ENCODE results near the gene KRTCAP2.

DNA sequence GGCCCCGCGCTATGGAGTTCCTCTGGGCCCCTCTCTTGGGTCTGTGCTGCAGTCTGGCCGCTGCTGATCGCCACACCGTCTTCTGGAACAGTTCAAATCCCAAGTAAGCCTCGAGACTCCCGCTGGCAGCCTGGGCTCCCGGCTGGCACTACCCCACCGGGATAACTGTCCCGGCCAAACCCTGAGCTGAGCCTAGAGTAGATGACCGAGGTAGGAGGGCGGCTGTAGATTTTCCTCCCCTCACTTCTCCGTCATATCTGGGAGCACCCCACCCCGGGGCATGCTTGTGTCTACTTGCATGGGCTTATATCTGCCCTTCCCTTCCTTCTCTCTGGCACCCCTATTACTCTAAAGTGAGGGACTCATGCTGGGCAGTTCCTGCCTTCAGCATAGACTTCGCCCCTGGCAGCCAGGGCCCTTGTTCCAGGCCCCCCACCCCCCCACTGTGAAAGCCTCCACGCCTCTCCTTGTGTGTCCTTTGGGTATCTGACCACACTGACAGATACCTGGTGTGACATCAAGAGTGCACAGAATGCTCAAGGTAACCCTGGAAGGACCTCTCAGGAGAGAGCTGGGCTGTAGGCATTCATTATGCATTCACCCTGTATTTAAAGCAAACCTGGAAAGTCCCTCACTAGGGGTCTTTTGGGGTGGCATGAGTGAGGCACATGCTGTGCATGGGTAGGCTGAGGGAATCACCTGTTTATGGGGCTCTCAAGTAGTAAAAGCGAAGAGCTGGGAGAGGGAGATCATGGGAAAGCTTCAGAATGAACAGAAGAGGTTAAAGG, 44.9 kb downstream of the KRTCAP2 start:
- TF ChIP-seq CTCF (IDR thresholded peaks at IDR 0.05): no peak
- no peak for TF ChIP-seq POLR2AphosphoS5 (IDR thresholded peaks at IDR 0.05)
- TF ChIP-seq EP300 (IDR thresholded peaks at IDR 0.05): no peak
- TF ChIP-seq POLR2A (IDR thresholded peaks at IDR 0.05; ENCODE audit: low read depth): peak; percentile 88
